Tibial artery (tissue), 4 donors: Measurements from ENCODE around the gene EHBP1.

Experiments used
- DNase-seq, 2 donors: peaks; one replicate each; pipeline ENCODE4 v3.0.0-alpha.2; 2019
- H3K27ac ChIP-seq, 2 donors: fragments of 200-600 bp; sonication (generic) in 1 of 2; 1 replicate in 1 of 2; 2 replicates in 1 of 2; pipeline ENCODE4 v1.5.1; 2018 to 2019; ENCODE audit warnings: mild to moderate bottlenecking in 1 of 2
- H3K27me3 ChIP-seq, 2 donors: fragments of 200-600 bp; sonication (generic) in 1 of 2; one replicate each; pipeline versions ENCODE4 v1.5.1 to v1.6.0; 2016 to 2019
- H3K36me3 ChIP-seq, 3 donors: fragments of 200-600 bp; sonication (generic) in 2 of 3; one replicate each; pipeline ENCODE4 v1.5.1; 2016 to 2019; ENCODE audit warnings: mild to moderate bottlenecking in 2 of 3
- H3K4me1 ChIP-seq, 4 donors: fragments of 200-600 bp; sonication (generic) in 2 of 4; 1 replicate in 3 of 4; 2 replicates in 1 of 4; pipeline ENCODE4 v1.5.1; 2016 to 2019
- H3K4me3 ChIP-seq, 2 donors: fragments of 200-600 bp; sonication (generic) in 1 of 2; 1 replicate in 1 of 2; 2 replicates in 1 of 2; pipeline ENCODE4 v1.5.1; 2018 to 2019; ENCODE audit warnings: mild to moderate bottlenecking in 2 of 2
- H3K9me3 ChIP-seq, 3 donors: fragments of 200-600 bp; sonication (generic) in 1 of 3; one replicate each; pipeline ENCODE4 v1.5.1; 2016 to 2019
- CTCF ChIP-seq, 2 experiments: fragments of 200-600 bp in 1 of 2; fragments of 450-650 bp in 1 of 2; IDR thresholded peaks; one replicate each; pipeline ENCODE4 v1.5.1; 2017 to 2019; ENCODE audit warnings: antibody characterized with exemption in 2 of 2, mild to moderate bottlenecking in 1 of 2, moderate library complexity in 1 of 2
- intact Hi-C: fragments of 100-400 bp; cut with DNase I; formaldehyde crosslinking; loops from one replicate; pipeline ENCODE4 v1.15.0; 2023; ENCODE audit warnings: low total_unique reads

EHBP1 gene

GRCh38 chr2:62705007-62705829, at the start of gene EHBP1:
TSS of gene EHBP1 (plus strand) at chr2:62705713. CDS start at chr2:62707192, 1,479 bp downstream.
- Histone ChIP-seq H3K27me3 (no peaks in the 10 kb centered on the region), H3K9me3 (no peaks in the 10 kb centered on the region), H3K27ac (peak within 1 kb of the TSS; percentile 89 to 96), H3K36me3 (no peaks in the 10 kb centered on the region), H3K4me3 (peak within 1 kb of the TSS; percentile 69 to 92), H3K4me1 (peaks cover 0 to 39% (median 20%) of the 10 kb centered on the region in 4 donors)
- intact Hi-C loops, result loop anchor here (5.0 to 10.0 kb wide), 2 partner anchors 198 to 880 kb away; partner anchors contain the start of genes MDH1, TMEM17 and WDPCP
- TF ChIP-seq CTCF (IDR thresholded peaks at IDR 0.05), result no peak
- peak; percentile 98 to 100 for DNase-seq

GRCh38 chr2:62657783-62658182, 47.7 kb upstream of the EHBP1 start:
- Histone ChIP-seq H3K9me3 (no peaks in the 10 kb centered on the region), H3K27ac (no peak overlapping the region), H3K36me3 (no peaks in the 10 kb centered on the region), H3K4me1 (peaks cover 0 to 26% (median 7%) of the 10 kb centered on the region in 4 donors), H3K27me3 (no peaks in the 10 kb centered on the region), H3K4me3 (no peak overlapping the region)
- intact Hi-C loops, result no loop called here
- DNase-seq, result no peak
- TF ChIP-seq CTCF (IDR thresholded peaks at IDR 0.05), result no peak

DNA sequence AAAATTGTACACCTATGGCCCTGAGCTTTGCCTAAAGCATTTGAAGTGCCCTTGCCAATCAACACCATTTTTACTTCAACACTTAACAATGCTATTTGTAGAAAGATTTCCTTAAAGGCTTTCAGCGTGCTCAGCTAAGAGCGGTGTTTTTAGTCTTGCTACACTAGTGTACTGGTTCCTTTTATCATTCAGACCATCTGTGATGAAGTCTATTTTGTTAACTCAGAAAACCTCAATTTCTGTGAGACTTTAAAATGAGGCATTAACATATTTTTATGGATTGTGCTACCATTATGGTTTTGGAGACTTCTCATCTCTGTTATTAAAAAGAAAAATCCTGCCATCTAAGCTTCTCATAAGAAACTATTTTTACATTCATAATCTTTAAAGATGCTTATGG, 46.6 kb upstream of the EHBP1 start:
- H3K36me3 ChIP-seq, result no peaks in the 10 kb centered on the region
- H3K27me3 ChIP-seq, result no peaks in the 10 kb centered on the region
- peaks cover 0 to 37% (median 16%) of the 10 kb centered on the region in 4 donors for H3K4me1 ChIP-seq
- intact Hi-C loops, result no loop called here
- no peak overlapping the region for H3K4me3 ChIP-seq
- no peak for DNase-seq
- H3K27ac ChIP-seq, result no peak overlapping the region
- TF ChIP-seq CTCF (IDR thresholded peaks at IDR 0.05), result no peak
- no peaks in the 10 kb centered on the region for H3K9me3 ChIP-seq

DNA sequence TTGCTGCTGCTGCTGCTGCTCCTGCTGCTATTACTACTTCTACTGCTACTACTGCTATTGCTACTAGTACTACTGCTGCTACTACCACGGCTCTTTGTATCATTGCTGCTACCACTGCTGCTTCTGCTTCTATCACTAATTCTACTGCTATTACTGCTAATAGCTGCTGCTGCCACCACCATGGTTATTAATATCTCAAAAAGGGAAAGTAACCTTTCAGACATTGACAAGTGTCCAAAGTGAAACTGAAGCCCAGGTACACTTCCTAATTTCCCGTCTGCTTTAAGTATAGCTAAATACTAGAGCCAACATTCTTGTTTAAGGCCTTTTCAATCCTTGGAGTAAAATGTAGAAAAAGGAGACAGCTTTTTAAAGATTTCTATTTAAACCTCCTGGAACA, 45.4 kb upstream of the EHBP1 start:
- H3K27ac ChIP-seq, result peak overlapping the region in 1 of 2 donors; percentile 21
- no peaks in the 10 kb centered on the region for H3K27me3 ChIP-seq
- intact Hi-C loops, result no loop called here
- H3K4me1 ChIP-seq, result peaks cover 0 to 49% (median 23%) of the 10 kb centered on the region in 4 donors
- no peak overlapping the region for H3K4me3 ChIP-seq
- H3K9me3 ChIP-seq, result no peaks in the 10 kb centered on the region
- no peaks in the 10 kb centered on the region for H3K36me3 ChIP-seq
- DNase-seq, result no peak
- no peak for TF ChIP-seq CTCF (IDR thresholded peaks at IDR 0.05)

GRCh38 chr2:62660582-62661262, 44.8 kb upstream of the EHBP1 start:
- Histone ChIP-seq H3K9me3 (no peaks in the 10 kb centered on the region), H3K27ac (peak overlapping the region in 1 of 2 donors; percentile 21), H3K4me3 (no peak overlapping the region), H3K4me1 (peaks cover 0 to 52% (median 23%) of the 10 kb centered on the region in 4 donors), H3K27me3 (no peaks in the 10 kb centered on the region), H3K36me3 (no peaks in the 10 kb centered on the region)
- no peak for DNase-seq
- TF ChIP-seq CTCF (IDR thresholded peaks at IDR 0.05), result no peak
- intact Hi-C loops, result no loop called here
